Astrocyte (in vitro differentiated cells and primary cell): Measurements from ENCODE around the gene AHSA1. TPM values are rescaled to one million over a fixed set of nuclear protein-coding genes. Genes with fewer than 3 reads are reported as not detected.

ENCODE experiments used
- DNase-seq: peaks from one replicate; pipeline ENCODE4 v3.0.0-alpha.2; 2010; ENCODE audit warnings: low read depth
- FAIRE-seq: peaks from 2 replicates; lab custom pipeline; 2011; peaks lifted over from hg19 to GRCh38; lab: Jason Lieb, UNC
- H2AFZ ChIP-seq: 2 replicates; pipeline ENCODE4 v1.6.0; 2012; ENCODE audit warnings: low read depth, low read length, inconsistent platforms
- H3K27ac ChIP-seq: 2 replicates; pipeline ENCODE4 v1.5.1; 2011; ENCODE audit warnings: low read depth, low read length, inconsistent platforms
- H3K27me3 ChIP-seq: 2 replicates; pipeline ENCODE4 v1.6.0; 2011; ENCODE audit warnings: low read length, inconsistent platforms; ENCODE audit not compliant: insufficient read depth
- H3K36me3 ChIP-seq: 2 replicates; pipeline ENCODE4 v1.5.1; 2011; ENCODE audit warnings: low read length, inconsistent platforms; ENCODE audit not compliant: insufficient read depth
- H3K4me1 ChIP-seq: 2 replicates; pipeline ENCODE4 v1.5.1; 2011; ENCODE audit warnings: low read length, inconsistent platforms; ENCODE audit not compliant: insufficient read depth
- H3K4me2 ChIP-seq: 2 replicates; pipeline ENCODE4 v1.6.0; 2012; ENCODE audit warnings: low read length, inconsistent platforms
- H3K4me3 ChIP-seq: 2 replicates; pipeline ENCODE4 v1.5.1; 2011; ENCODE audit warnings: low read depth, mild to moderate bottlenecking, low read length, inconsistent platforms; ENCODE audit not compliant: insufficient read depth
- H3K79me2 ChIP-seq: 2 replicates; pipeline ENCODE4 v1.6.0; 2012; ENCODE audit warnings: mild to moderate bottlenecking, low read length, inconsistent platforms; ENCODE audit not compliant: insufficient read depth
- H3K9ac ChIP-seq: 2 replicates; pipeline ENCODE4 v1.6.0; 2012; ENCODE audit warnings: mild to moderate bottlenecking, low read length, inconsistent platforms
- H3K9me3 ChIP-seq: 2 replicates; pipeline ENCODE4 v1.5.1; 2012; ENCODE audit warnings: low read depth, mild to moderate bottlenecking, low read length, inconsistent platforms; ENCODE audit not compliant: insufficient read depth
- H4K20me1 ChIP-seq: 2 replicates; pipeline ENCODE4 v1.6.0; 2012; ENCODE audit warnings: low read length, inconsistent platforms; ENCODE audit not compliant: insufficient read depth
- H3K27ac Mint-ChIP-seq: one replicate; pipeline ENCODE4 v1.8.0; 2021; ENCODE audit warnings: mild to moderate bottlenecking, mixed read lengths; ENCODE audit not compliant: unreplicated experiment
- H3K27me3 Mint-ChIP-seq: one replicate; pipeline ENCODE4 v1.8.0; 2021; ENCODE audit warnings: low read depth, mixed read lengths; ENCODE audit not compliant: unreplicated experiment
- H3K36me3 Mint-ChIP-seq: one replicate; pipeline ENCODE4 v1.8.0; 2021; ENCODE audit warnings: low read depth, mixed read lengths; ENCODE audit not compliant: unreplicated experiment
- H3K4me1 Mint-ChIP-seq: one replicate; pipeline ENCODE4 v1.8.0; 2021; ENCODE audit warnings: low read depth, mixed read lengths; ENCODE audit not compliant: unreplicated experiment
- H3K4me3 Mint-ChIP-seq: one replicate; pipeline ENCODE4 v1.8.0; 2021; ENCODE audit warnings: mild to moderate bottlenecking, moderate library complexity, mixed read lengths; ENCODE audit not compliant: unreplicated experiment
- H3K9me3 Mint-ChIP-seq: one replicate; pipeline ENCODE4 v1.8.0; 2021; ENCODE audit warnings: mild to moderate bottlenecking, mixed read lengths; ENCODE audit not compliant: unreplicated experiment
- CTCF ChIP-seq: IDR thresholded peaks from 2 replicates; pipeline ENCODE4 v1.5.1; 2011; ENCODE audit warnings: low read depth, mild to moderate bottlenecking, inconsistent platforms, low read length, moderate library complexity; ENCODE audit not compliant: insufficient read depth
- EZH2 ChIP-seq: IDR thresholded peaks from 2 replicates; pipeline ENCODE4 v1.6.1; 2012; ENCODE audit warnings: mild to moderate bottlenecking, low read length, inconsistent platforms; ENCODE audit not compliant: insufficient read depth
- total RNA-seq: library from RNA; stranded (reverse); gene quantifications from 2 replicates; pipeline ENCODE4 v1.2.1, GENCODE V29; 2021

Gene AHSA1
- total RNA-seq, 1 donor from 2014 or later: 157 TPM

- no peaks in the 10 kb centered on the region for H3K27me3 Mint-ChIP-seq
- H2AFZ ChIP-seq: no peak overlapping the region
- H3K27me3 ChIP-seq: no peaks in the 10 kb centered on the region
- H3K9me3 Mint-ChIP-seq: peaks cover 12% of the 10 kb centered on the region
- no peaks in the 10 kb centered on the region for H3K4me1 ChIP-seq
- no peaks in the 10 kb centered on the region for H3K79me2 ChIP-seq
- no peak overlapping the region for H3K4me2 ChIP-seq
- no peak overlapping the region for H3K4me3 Mint-ChIP-seq
- peaks cover 39% of the 10 kb centered on the region for H3K36me3 Mint-ChIP-seq
- no peaks in the 10 kb centered on the region for H3K9me3 ChIP-seq
- H3K4me3 ChIP-seq: no peak overlapping the region
- peaks cover 46% of the 10 kb centered on the region for H3K36me3 ChIP-seq
- DNase-seq (no peak), FAIRE-seq (no peak)
- H3K9ac ChIP-seq: no peak overlapping the region
- no peak overlapping the region for H3K27ac ChIP-seq
- TF ChIP-seq EZH2: no peak
- TF ChIP-seq CTCF: no peak
- no peaks in the 10 kb centered on the region for H4K20me1 ChIP-seq
- H3K27ac Mint-ChIP-seq: no peak overlapping the region
- H3K4me1 Mint-ChIP-seq: peaks cover 6% of the 10 kb centered on the region
Measured at GRCh38 chr14:77424862-77425261, 33.0 kb upstream of the AHSA1 start.

- H3K9ac ChIP-seq: no peak overlapping the region
- H3K4me1 ChIP-seq: no peaks in the 10 kb centered on the region
- no peaks in the 10 kb centered on the region for H3K27me3 ChIP-seq
- H2AFZ ChIP-seq: no peak overlapping the region
- peaks cover 5% of the 10 kb centered on the region for H3K9me3 Mint-ChIP-seq
- TF ChIP-seq CTCF (no peak), EZH2 (no peak)
- peaks cover 35% of the 10 kb centered on the region for H3K36me3 Mint-ChIP-seq
- H3K27ac ChIP-seq: no peak overlapping the region
- H3K27me3 Mint-ChIP-seq: no peaks in the 10 kb centered on the region
- H3K4me3 ChIP-seq: no peak overlapping the region
- H3K36me3 ChIP-seq: peaks cover 48% of the 10 kb centered on the region
- no peak overlapping the region for H3K4me2 ChIP-seq
- peaks cover 6% of the 10 kb centered on the region for H3K4me1 Mint-ChIP-seq
- no peak overlapping the region for H3K4me3 Mint-ChIP-seq
- H3K27ac Mint-ChIP-seq: no peak overlapping the region
- H3K79me2 ChIP-seq: no peaks in the 10 kb centered on the region
- FAIRE-seq (no peak), DNase-seq (no peak)
- no peaks in the 10 kb centered on the region for H4K20me1 ChIP-seq
- no peaks in the 10 kb centered on the region for H3K9me3 ChIP-seq
Measured at GRCh38 chr14:77426396-77426795, 31.5 kb upstream of the AHSA1 start.

GRCh38 chr14:77436042-77436441 is 21.9 kb upstream of the AHSA1 start:
- DNase-seq (no peak), FAIRE-seq (no peak)
- Histone ChIP-seq H3K36me3 (peaks cover 35% of the 10 kb centered on the region), H3K27ac (no peak overlapping the region), H3K4me2 (no peak overlapping the region), H3K27me3 (no peaks in the 10 kb centered on the region), H4K20me1 (no peaks in the 10 kb centered on the region), H3K79me2 (no peaks in the 10 kb centered on the region), H3K9me3 (no peaks in the 10 kb centered on the region), H3K9ac (no peak overlapping the region), H2AFZ (no peak overlapping the region), H3K4me1 (no peaks in the 10 kb centered on the region), H3K4me3 (no peak overlapping the region)
- no peak overlapping the region for H3K4me3 Mint-ChIP-seq
- no peaks in the 10 kb centered on the region for H3K27me3 Mint-ChIP-seq
- no peak overlapping the region for H3K27ac Mint-ChIP-seq
- peaks cover 8% of the 10 kb centered on the region for H3K4me1 Mint-ChIP-seq
- H3K36me3 Mint-ChIP-seq: peaks cover 21% of the 10 kb centered on the region
- TF ChIP-seq CTCF (no peak), EZH2 (no peak)
- H3K9me3 Mint-ChIP-seq: no peaks in the 10 kb centered on the region
